Adrenal gland (tissue), 5 donors: ENCODE results near the gene TMPRSS12.

Source experiments
- CTCF ChIP-seq, 6 experiments: fragments of 450-650 bp in 4 of 6; fragments of 200-600 bp in 2 of 6; sonication (generic) in 1 of 6; IDR thresholded peaks; 1 replicate in 5 of 6; 2 replicates in 1 of 6; pipeline versions ENCODE4 v1.5.1 to v1.8.0; 2016 to 2021; ENCODE audit warnings: antibody characterized with exemption in 6 of 6, mild to moderate bottlenecking in 2 of 6, moderate library complexity in 1 of 6
- POLR2A ChIP-seq, 2 donors: fragments of 450-650 bp; IDR thresholded peaks; one replicate each; pipeline ENCODE4 v1.6.1; 2017; ENCODE audit warnings: antibody characterized with exemption in 2 of 2, mild to moderate bottlenecking in 2 of 2, moderate library complexity in 1 of 2
- donor health status: DM: no; HTN: no; CAD: no.

GRCh38 chr12:50825372-50825838 lies 17.3 kb upstream of the TMPRSS12 start:
- no peak for TF ChIP-seq POLR2A (IDR thresholded peaks at IDR 0.05)
- peak; percentile 23 to 90 (median 64) for TF ChIP-seq CTCF (IDR thresholded peaks at IDR 0.05)
